Metanephros (tissue), 1 donor: ENCODE results near the gene PMFBP1. TPM values are rescaled to one million over a fixed set of nuclear protein-coding genes. Genes with fewer than 3 reads are reported as not detected.

Experiments
- total RNA-seq: library from RNA; depleted of rRNA; stranded (reverse); fragments of >200 nt; gene quantifications from one replicate; pipeline ENCODE4 v1.2.3, GENCODE V29; 2014

Gene PMFBP1, protein sequence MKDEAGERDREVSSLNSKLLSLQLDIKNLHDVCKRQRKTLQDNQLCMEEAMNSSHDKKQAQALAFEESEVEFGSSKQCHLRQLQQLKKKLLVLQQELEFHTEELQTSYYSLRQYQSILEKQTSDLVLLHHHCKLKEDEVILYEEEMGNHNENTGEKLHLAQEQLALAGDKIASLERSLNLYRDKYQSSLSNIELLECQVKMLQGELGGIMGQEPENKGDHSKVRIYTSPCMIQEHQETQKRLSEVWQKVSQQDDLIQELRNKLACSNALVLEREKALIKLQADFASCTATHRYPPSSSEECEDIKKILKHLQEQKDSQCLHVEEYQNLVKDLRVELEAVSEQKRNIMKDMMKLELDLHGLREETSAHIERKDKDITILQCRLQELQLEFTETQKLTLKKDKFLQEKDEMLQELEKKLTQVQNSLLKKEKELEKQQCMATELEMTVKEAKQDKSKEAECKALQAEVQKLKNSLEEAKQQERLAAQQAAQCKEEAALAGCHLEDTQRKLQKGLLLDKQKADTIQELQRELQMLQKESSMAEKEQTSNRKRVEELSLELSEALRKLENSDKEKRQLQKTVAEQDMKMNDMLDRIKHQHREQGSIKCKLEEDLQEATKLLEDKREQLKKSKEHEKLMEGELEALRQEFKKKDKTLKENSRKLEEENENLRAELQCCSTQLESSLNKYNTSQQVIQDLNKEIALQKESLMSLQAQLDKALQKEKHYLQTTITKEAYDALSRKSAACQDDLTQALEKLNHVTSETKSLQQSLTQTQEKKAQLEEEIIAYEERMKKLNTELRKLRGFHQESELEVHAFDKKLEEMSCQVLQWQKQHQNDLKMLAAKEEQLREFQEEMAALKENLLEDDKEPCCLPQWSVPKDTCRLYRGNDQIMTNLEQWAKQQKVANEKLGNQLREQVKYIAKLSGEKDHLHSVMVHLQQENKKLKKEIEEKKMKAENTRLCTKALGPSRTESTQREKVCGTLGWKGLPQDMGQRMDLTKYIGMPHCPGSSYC
- 1.9 TPM for total RNA-seq

GRCh38 chr16:72172105-72173034, at the start of gene PMFBP1:
TSS of gene PMFBP1 (minus strand) at chr16:72172155. CDS start at chr16:72171208, 947 bp downstream.

DNA sequence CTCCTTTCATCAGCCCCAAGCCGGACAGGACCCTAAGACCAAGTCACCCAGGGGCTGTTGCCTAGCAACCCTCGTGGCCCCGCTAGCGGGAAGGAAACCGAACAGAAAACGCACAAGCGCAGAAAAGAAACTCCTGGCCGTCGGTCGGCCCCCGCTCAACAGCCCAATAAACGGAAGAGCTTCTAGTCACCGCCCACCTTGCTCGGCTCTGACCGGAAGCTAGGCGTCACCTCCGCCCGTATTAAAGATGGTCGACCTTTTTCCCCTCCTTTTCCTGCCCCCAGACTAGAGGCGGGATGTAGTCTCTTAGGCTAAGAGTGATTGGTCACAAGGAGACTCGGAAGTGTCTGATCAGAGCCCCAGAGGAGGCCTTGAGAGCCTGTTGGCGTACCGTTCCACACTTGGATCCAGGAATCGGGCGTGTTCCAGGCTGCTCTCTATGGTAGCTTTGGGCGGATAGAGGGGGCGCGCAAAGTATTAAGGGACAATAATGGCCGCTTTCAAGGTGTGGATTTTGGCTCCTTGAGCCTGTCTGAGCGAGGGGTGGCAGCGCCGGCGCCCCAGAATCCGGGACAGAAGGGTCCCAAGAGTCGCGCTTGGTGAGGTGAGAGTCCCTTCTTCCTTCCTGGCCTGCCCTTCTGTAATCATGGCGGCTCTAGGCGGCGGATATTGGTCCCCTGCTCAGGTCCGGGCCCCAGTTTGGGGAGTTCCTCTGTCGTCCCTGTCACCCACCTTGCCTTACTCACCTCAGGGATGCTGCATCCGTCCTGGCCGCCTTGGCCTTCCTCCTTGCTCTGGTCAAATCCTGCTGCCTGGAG, 78.3 kb downstream of the PMFBP1 start, which contains the start of the genes DHX38 and TXNL4B:
TSS of gene DHX38 (plus strand) at position 400 of the 818 bp plus-strand sequence. CDS start 2,311 bp downstream, outside the sequence.
TSS of gene TXNL4B (minus strand) at position 173 of the 818 bp plus-strand sequence. CDS start 2,871 bp downstream, outside the sequence.

Other genes starting within 250 kb of the PMFBP1 start
- gene PKD1L3, start 171.8 kb downstream of the PMFBP1 start, total RNA-seq: 0.29 TPM
- gene DHODH, start 163.4 kb downstream of the PMFBP1 start, total RNA-seq: 13.0 TPM
- 4.3 TPM for gene HP, start 117.7 kb downstream of the PMFBP1 start, total RNA-seq
- gene HPR, start 108.9 kb downstream of the PMFBP1 start, total RNA-seq: not detected
- gene TXNL4B, start 78.5 kb downstream of the PMFBP1 start, total RNA-seq: 13.3 TPM
- gene DHX38, start 78.3 kb downstream of the PMFBP1 start, total RNA-seq: 50.5 TPM